ENCODE measurements around the gene ULBP1.
"Not testable (repeated sequence)": the region's sequence is repeated elsewhere in the genome, so short reads cannot be mapped to it uniquely, and the experiment has no call there.

The ULBP1 gene

DNA sequence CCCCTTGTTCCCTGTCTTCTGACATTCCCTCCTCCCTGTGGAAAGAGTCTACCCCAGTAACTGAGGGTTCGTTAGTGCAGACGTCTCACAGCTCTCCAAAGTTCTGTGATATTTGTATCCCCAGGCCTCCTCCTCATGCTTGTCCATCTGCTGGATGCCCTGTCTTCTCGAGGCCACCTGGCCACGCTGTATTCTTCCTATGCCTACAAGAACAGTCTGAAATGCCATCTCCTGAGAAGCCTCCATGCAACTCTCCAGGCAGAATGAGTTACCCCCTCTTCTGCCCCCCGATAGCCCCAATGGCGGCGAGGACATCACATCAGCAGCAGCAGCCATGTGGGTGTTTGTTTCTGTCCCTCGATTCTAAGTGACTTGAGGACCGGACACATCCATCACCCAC is 12.6 kb upstream of the ULBP1 start:
- Histone ChIP-seq H3K27ac (ENCODE audit: low read depth, low read length) (no peak overlapping the region), H3K36me3 (ENCODE audit: low read length) (no peaks in the 10 kb centered on the region), H3K9me2 (replicated peaks; ENCODE audit: insufficient read depth, low read length) (no peaks in the 10 kb centered on the region), H2AFZ (ENCODE audit: low read depth, low read length, severe bottlenecking) (no peak overlapping the region), H3K9ac (ENCODE audit: low read length) (no peak overlapping the region), H3K9me3 (ENCODE audit: insufficient read depth, low read length) (no peaks in the 10 kb centered on the region), H4K20me1 (ENCODE audit: low read depth, low read length) (no peaks in the 10 kb centered on the region), H3K4me2 (ENCODE audit: low read depth, low read length, poor library complexity, severe bottlenecking) (no peak overlapping the region), H3K4me3 (ENCODE audit: insufficient read depth, low read length, poor library complexity, severe bottlenecking) (no peak overlapping the region), H3K79me2 (ENCODE audit: insufficient read depth, low read length) (no peaks in the 10 kb centered on the region), H3K27me3 (ENCODE audit: low read length) (no peaks in the 10 kb centered on the region), H3F3A (ENCODE audit: insufficient read depth) (no peaks in the 10 kb centered on the region)
- TF ChIP-seq, protein P1, sequence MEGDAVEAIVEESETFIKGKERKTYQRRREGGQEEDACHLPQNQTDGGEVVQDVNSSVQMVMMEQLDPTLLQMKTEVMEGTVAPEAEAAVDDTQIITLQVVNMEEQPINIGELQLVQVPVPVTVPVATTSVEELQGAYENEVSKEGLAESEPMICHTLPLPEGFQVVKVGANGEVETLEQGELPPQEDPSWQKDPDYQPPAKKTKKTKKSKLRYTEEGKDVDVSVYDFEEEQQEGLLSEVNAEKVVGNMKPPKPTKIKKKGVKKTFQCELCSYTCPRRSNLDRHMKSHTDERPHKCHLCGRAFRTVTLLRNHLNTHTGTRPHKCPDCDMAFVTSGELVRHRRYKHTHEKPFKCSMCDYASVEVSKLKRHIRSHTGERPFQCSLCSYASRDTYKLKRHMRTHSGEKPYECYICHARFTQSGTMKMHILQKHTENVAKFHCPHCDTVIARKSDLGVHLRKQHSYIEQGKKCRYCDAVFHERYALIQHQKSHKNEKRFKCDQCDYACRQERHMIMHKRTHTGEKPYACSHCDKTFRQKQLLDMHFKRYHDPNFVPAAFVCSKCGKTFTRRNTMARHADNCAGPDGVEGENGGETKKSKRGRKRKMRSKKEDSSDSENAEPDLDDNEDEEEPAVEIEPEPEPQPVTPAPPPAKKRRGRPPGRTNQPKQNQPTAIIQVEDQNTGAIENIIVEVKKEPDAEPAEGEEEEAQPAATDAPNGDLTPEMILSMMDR (IDR thresholded peaks at IDR 0.05; ENCODE audit: insufficient read depth, low read length, poor library complexity, severe bottlenecking), result no peak
- no peak for TF ChIP-seq EZH2phosphoT487 (conservative IDR thresholded peaks at IDR 0.05; ENCODE audit: low read length)

DNA sequence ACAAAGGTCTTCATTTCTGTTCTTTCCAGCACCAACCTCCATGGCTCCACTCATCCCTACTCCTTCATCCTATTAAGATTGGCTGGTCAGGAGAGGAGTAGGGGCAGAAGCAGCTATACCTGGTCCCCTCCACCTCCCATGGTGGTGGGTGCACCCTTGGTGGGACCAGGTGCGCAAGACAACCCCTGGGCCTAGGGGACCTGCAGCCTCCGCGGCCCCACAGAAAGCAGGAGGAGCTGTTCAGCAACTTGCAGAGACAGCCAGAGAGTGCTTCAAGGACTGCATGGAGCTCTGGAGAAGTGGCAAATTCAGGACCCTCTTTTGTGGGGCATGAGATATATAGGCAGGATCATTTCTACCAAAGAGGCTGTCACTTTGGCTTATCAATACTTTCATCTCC is 12.1 kb upstream of the ULBP1 start:
- no peaks in the 10 kb centered on the region for H3F3A ChIP-seq (ENCODE audit: insufficient read depth)
- H3K9me3 ChIP-seq (ENCODE audit: insufficient read depth, low read length), result no peaks in the 10 kb centered on the region
- H3K4me2 ChIP-seq (ENCODE audit: low read depth, low read length, poor library complexity, severe bottlenecking), result no peak overlapping the region
- no peak overlapping the region for H3K9ac ChIP-seq (ENCODE audit: low read length)
- TF ChIP-seq, protein P1 (IDR thresholded peaks at IDR 0.05; ENCODE audit: insufficient read depth, low read length, poor library complexity, severe bottlenecking), result no peak
- no peak for TF ChIP-seq EZH2phosphoT487 (conservative IDR thresholded peaks at IDR 0.05; ENCODE audit: low read length)
- H2AFZ ChIP-seq (ENCODE audit: low read depth, low read length, severe bottlenecking), result no peak overlapping the region
- no peak overlapping the region for H3K27ac ChIP-seq (ENCODE audit: low read depth, low read length)
- no peak overlapping the region for H3K4me3 ChIP-seq (ENCODE audit: insufficient read depth, low read length, poor library complexity, severe bottlenecking)
- no peaks in the 10 kb centered on the region for H4K20me1 ChIP-seq (ENCODE audit: low read depth, low read length)
- no peaks in the 10 kb centered on the region for H3K36me3 ChIP-seq (ENCODE audit: low read length)
- no peaks in the 10 kb centered on the region for H3K79me2 ChIP-seq (ENCODE audit: insufficient read depth, low read length)
- no peaks in the 10 kb centered on the region for H3K9me2 ChIP-seq (replicated peaks; ENCODE audit: insufficient read depth, low read length)
- H3K27me3 ChIP-seq (ENCODE audit: low read length), result no peaks in the 10 kb centered on the region

DNA sequence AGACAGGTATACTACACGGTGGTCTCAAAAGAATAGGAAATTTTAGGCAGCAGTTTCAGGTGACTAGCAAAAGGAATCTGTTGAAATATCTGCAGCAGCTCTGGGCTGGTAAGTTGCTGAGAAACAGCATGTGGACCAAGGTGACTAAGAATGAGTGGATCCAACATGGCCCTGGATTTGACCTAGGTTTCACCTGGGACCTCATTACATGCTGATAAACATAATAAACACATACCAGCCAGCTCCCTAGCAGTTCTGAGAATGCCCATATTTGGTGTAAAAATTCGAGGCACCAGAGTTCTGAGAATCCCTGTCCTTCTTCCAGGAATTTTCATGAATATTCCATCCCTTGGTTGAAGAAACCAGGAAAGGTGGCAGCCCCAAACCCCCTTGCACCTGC is 10.4 kb upstream of the ULBP1 start:
- H3K4me2 ChIP-seq (ENCODE audit: low read depth, low read length, poor library complexity, severe bottlenecking); H3K27ac ChIP-seq (ENCODE audit: low read depth, low read length); H3K36me3 ChIP-seq (ENCODE audit: low read length); H4K20me1 ChIP-seq (ENCODE audit: low read depth, low read length); H2AFZ ChIP-seq (ENCODE audit: low read depth, low read length, severe bottlenecking); H3K9me3 ChIP-seq (ENCODE audit: insufficient read depth, low read length); H3K9ac ChIP-seq (ENCODE audit: low read length); H3F3A ChIP-seq (ENCODE audit: insufficient read depth); H3K4me3 ChIP-seq (ENCODE audit: insufficient read depth, low read length, poor library complexity, severe bottlenecking); H3K27me3 ChIP-seq (ENCODE audit: low read length); H3K79me2 ChIP-seq (ENCODE audit: insufficient read depth, low read length); H3K9me2 ChIP-seq (replicated peaks; ENCODE audit: insufficient read depth, low read length): not testable (repeated sequence)

DNA sequence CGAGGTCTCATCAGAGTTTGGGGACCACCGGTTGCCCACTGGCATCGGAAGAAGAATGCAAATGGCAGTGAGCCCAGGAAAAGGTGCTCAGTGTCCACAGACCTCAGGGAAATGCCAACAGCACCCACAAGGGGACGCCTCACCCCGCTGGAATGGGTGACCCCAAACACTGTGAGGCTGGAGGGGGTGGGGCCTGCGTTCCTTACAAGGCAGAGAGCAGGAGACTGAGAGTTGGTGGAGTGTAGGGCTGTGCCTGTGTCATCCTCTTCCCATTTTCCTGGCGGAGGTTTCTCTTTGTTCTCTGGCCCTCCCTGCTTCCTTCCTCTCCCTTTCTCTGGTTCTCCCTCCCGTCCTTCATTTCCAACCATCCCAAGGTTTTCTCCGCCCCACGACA is 9.8 kb upstream of the ULBP1 start:
- not testable (repeated sequence) for H3K36me3 ChIP-seq (ENCODE audit: low read length); H3K4me2 ChIP-seq (ENCODE audit: low read depth, low read length, poor library complexity, severe bottlenecking); H3F3A ChIP-seq (ENCODE audit: insufficient read depth); H2AFZ ChIP-seq (ENCODE audit: low read depth, low read length, severe bottlenecking); H3K79me2 ChIP-seq (ENCODE audit: insufficient read depth, low read length); H3K9me3 ChIP-seq (ENCODE audit: insufficient read depth, low read length); H3K9ac ChIP-seq (ENCODE audit: low read length); H3K27ac ChIP-seq (ENCODE audit: low read depth, low read length); H3K27me3 ChIP-seq (ENCODE audit: low read length); H4K20me1 ChIP-seq (ENCODE audit: low read depth, low read length); H3K9me2 ChIP-seq (replicated peaks; ENCODE audit: insufficient read depth, low read length); H3K4me3 ChIP-seq (ENCODE audit: insufficient read depth, low read length, poor library complexity, severe bottlenecking)

DNA sequence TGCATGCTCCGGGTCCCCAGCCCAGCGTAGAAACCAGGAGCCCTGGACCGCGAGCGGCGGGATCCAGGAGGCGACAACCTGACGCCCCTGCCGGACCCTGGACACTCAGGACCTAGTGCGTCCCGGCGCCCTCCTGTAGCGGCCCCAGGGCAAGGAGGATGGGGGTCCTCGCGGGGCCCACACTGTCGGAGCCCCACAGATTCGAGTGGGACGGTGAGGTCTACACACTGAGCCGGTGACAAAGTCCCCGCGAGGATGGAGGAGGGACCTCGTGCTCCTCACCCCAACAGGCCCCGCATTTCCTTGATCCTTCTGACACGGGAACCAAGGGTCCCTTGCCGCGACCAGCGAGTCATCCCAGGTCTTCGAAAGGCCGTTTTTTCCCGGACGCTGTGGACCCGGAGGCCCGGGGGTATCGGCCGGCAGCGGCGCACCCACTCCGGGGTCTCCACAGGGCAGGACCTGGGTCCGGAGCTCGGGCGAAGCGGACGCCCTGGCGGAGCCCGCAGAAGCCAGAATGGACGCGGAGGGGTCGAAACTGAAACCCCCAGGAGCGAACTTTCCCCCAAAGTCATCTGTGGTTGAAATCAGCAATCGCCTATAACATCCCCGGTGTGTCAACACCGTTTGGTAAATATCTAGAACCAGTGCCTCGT is 9.3 kb upstream of the ULBP1 start:
- not testable (repeated sequence) for H2AFZ ChIP-seq (ENCODE audit: low read depth, low read length, severe bottlenecking); H3K27ac ChIP-seq (ENCODE audit: low read depth, low read length); H3K4me3 ChIP-seq (ENCODE audit: insufficient read depth, low read length, poor library complexity, severe bottlenecking); H4K20me1 ChIP-seq (ENCODE audit: low read depth, low read length); H3K27me3 ChIP-seq (ENCODE audit: low read length); H3K9me3 ChIP-seq (ENCODE audit: insufficient read depth, low read length); H3K4me2 ChIP-seq (ENCODE audit: low read depth, low read length, poor library complexity, severe bottlenecking); H3K79me2 ChIP-seq (ENCODE audit: insufficient read depth, low read length); H3F3A ChIP-seq (ENCODE audit: insufficient read depth); H3K36me3 ChIP-seq (ENCODE audit: low read length); H3K9me2 ChIP-seq (replicated peaks; ENCODE audit: insufficient read depth, low read length); H3K9ac ChIP-seq (ENCODE audit: low read length)

DNA sequence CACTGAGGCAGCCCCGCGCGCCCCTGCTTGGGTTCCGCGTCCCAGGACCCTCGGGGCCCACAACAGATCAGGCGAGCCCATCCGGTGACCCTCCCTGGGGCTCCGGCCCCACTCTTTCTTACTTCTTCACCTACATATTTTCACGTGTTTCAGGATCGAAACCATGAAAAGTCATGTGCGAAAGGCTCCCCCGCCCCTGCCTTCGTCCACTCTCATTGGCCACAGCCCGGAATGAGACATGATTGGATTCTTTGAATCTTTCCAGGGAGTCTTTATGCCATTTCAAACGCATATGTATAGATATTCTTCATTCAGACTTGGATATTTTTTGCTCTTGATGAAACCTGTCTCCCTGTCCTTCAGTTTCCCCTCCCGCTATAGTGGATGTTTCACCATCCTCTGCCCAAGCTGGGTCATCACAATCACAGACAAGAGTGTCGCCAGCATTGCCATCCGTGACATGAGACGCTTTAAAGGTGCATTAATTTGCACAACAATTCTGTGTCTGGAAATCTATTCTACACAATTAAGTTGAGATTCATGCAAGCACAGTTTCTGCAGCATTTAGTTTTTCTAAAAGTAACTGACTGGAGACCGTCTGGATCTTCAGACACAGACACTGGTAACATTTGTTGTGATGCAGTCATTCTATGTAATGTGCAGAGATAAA is 8.6 kb upstream of the ULBP1 start:
- H3K36me3 ChIP-seq (ENCODE audit: low read length); H3K4me2 ChIP-seq (ENCODE audit: low read depth, low read length, poor library complexity, severe bottlenecking); H3K27me3 ChIP-seq (ENCODE audit: low read length): not testable (repeated sequence)

More for the DNA sequence above, 8.6 kb upstream of the ULBP1 start:
- H4K20me1 ChIP-seq (ENCODE audit: low read depth, low read length); H3F3A ChIP-seq (ENCODE audit: insufficient read depth); H3K9ac ChIP-seq (ENCODE audit: low read length); H3K79me2 ChIP-seq (ENCODE audit: insufficient read depth, low read length); H2AFZ ChIP-seq (ENCODE audit: low read depth, low read length, severe bottlenecking); H3K27ac ChIP-seq (ENCODE audit: low read depth, low read length); H3K9me3 ChIP-seq (ENCODE audit: insufficient read depth, low read length); H3K4me3 ChIP-seq (ENCODE audit: insufficient read depth, low read length, poor library complexity, severe bottlenecking); H3K9me2 ChIP-seq (replicated peaks; ENCODE audit: insufficient read depth, low read length): not testable (repeated sequence)
